Testis (tissue), 3 donors: ENCODE results near the gene PHLPP1. TPM values are rescaled to one million over a fixed set of nuclear protein-coding genes. Genes with fewer than 3 reads are reported as not detected.

Experiments used
- DNase-seq: peaks from one replicate; pipeline ENCODE4 v3.0.0-alpha.2; 2019
- H3K27ac ChIP-seq, 2 donors: fragments of 200-600 bp; sonication (generic); one replicate each; pipeline ENCODE4 v1.5.1; 2019
- H3K27me3 ChIP-seq: fragments of 200-600 bp; sonication (generic); one replicate; pipeline ENCODE4 v1.5.1; 2019
- H3K36me3 ChIP-seq: fragments of 200-600 bp; sonication (generic); one replicate; pipeline ENCODE4 v1.5.1; 2017; ENCODE audit warnings: low read depth; ENCODE audit errors: missing control alignments
- H3K4me1 ChIP-seq: fragments of 200-600 bp; sonication (generic); one replicate; pipeline ENCODE4 v1.5.1; 2019
- H3K4me3 ChIP-seq, 2 donors: fragments of 200-600 bp; sonication (generic); one replicate each; pipeline ENCODE4 v1.5.1; 2017 to 2019
- H3K9me3 ChIP-seq: fragments of 200-600 bp; sonication (generic); one replicate; pipeline ENCODE4 v1.5.1; 2017
- POLR2A ChIP-seq: fragments of 450-650 bp; IDR thresholded peaks from one replicate; pipeline ENCODE4 v1.6.1; 2017; ENCODE audit warnings: antibody characterized with exemption, mild to moderate bottlenecking, moderate library complexity
- WGBS, 2 donors: methylation state at CpG; one replicate each; pipeline ENCODE4 v1.1.5; 2018; 5-methylcytosine and 5-hydroxymethylcytosine counted together
- intact Hi-C: fragments of 100-400 bp; cut with DNase I; formaldehyde crosslinking; loops from one replicate; pipeline ENCODE4 v1.15.1; 2023; ENCODE audit warnings: low total_unique reads
- polyA plus RNA-seq: library from polyadenylated mRNA; stranded (reverse); fragments of 350-450 nt; fragmentation: Illumina TruSeq; extraction: RNeasy Lipid Tissue Mini Kit (QIAGEN cat#74804); gene quantifications from one replicate; pipeline ENCODE4 v1.2.3, GENCODE V29; 2014; ENCODE audit warnings: low read depth, low replicate concordance; ENCODE audit not compliant: insufficient read depth
- total RNA-seq, 2 donors: library from RNA; depleted of rRNA; stranded (reverse); fragments of >200 nt; gene quantifications; one replicate each; pipeline ENCODE4 v1.2.3, GENCODE V29; 2016
- TF ChIP-seq, protein P1 (sequence below), 3 experiments: fragments of 450-650 bp in 2 of 3; fragments of 200-600 bp in 1 of 3; sonication (generic) in 1 of 3; IDR thresholded peaks; one replicate each; pipeline ENCODE4 v1.5.1; 2016 to 2019; ENCODE audit warnings: antibody characterized with exemption in 3 of 3, mild to moderate bottlenecking in 2 of 3, moderate library complexity in 1 of 3

PHLPP1 gene
- total and polyA plus RNA-seq, 3 donors from 2014 or later, result 31.5 to 60.1 (median 50.5) TPM

GRCh38 chr18:62778976-62779869 is 63.9 kb downstream of the PHLPP1 start:
- Histone ChIP-seq H3K36me3 (no peaks in the 10 kb centered on the region), H3K27me3 (no peaks in the 10 kb centered on the region), H3K27ac (no peak overlapping the region), H3K9me3 (no peaks in the 10 kb centered on the region), H3K4me1 (peaks cover 6% of the 10 kb centered on the region), H3K4me3 (no peak overlapping the region)
- WGBS, 2 donors, result 72 to 83% methylated on average over 6 of the region's 6 CpGs
- intact Hi-C loops, result no loop called here
- TF ChIP-seq, protein P1, sequence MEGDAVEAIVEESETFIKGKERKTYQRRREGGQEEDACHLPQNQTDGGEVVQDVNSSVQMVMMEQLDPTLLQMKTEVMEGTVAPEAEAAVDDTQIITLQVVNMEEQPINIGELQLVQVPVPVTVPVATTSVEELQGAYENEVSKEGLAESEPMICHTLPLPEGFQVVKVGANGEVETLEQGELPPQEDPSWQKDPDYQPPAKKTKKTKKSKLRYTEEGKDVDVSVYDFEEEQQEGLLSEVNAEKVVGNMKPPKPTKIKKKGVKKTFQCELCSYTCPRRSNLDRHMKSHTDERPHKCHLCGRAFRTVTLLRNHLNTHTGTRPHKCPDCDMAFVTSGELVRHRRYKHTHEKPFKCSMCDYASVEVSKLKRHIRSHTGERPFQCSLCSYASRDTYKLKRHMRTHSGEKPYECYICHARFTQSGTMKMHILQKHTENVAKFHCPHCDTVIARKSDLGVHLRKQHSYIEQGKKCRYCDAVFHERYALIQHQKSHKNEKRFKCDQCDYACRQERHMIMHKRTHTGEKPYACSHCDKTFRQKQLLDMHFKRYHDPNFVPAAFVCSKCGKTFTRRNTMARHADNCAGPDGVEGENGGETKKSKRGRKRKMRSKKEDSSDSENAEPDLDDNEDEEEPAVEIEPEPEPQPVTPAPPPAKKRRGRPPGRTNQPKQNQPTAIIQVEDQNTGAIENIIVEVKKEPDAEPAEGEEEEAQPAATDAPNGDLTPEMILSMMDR (IDR thresholded peaks at IDR 0.05), result no peak
- no peak for TF ChIP-seq POLR2A
- no peak for DNase-seq

DNA sequence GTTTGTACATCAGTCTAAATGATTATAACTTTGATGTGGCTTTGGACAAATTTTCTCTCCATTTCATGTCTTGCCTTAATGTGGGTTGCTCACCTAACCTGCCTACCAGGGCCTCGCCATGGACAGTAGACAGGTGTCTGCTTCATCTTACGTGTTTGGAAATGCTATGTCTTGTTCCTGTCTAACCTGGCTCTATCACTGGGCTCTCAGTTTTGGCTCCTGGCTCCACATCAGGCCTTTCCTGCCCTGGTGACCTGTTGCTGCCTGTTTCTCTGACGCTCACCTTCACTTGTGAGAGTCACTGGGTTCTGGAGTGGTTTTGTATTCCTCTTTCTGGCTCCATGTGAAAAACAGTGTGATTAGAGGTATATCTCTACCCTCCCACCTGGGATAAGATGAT is 65.9 kb downstream of the PHLPP1 start:
- no peaks in the 10 kb centered on the region for H3K36me3 ChIP-seq
- H3K4me3 ChIP-seq, result no peak overlapping the region
- TF ChIP-seq, protein P1 (IDR thresholded peaks at IDR 0.05), result no peak
- no peak for TF ChIP-seq POLR2A
- H3K27me3 ChIP-seq, result no peaks in the 10 kb centered on the region
- intact Hi-C loops, result loop anchor here (10.0 kb wide), 1 partner anchor 56 kb away; no protein-coding TSS in a partner anchor
- no peak for DNase-seq
- peaks cover 21% of the 10 kb centered on the region for H3K4me1 ChIP-seq
- 94 to 98% methylated on average over 3 of the region's 3 CpGs for WGBS, 2 donors
- H3K27ac ChIP-seq, result no peak overlapping the region
- no peaks in the 10 kb centered on the region for H3K9me3 ChIP-seq

DNA sequence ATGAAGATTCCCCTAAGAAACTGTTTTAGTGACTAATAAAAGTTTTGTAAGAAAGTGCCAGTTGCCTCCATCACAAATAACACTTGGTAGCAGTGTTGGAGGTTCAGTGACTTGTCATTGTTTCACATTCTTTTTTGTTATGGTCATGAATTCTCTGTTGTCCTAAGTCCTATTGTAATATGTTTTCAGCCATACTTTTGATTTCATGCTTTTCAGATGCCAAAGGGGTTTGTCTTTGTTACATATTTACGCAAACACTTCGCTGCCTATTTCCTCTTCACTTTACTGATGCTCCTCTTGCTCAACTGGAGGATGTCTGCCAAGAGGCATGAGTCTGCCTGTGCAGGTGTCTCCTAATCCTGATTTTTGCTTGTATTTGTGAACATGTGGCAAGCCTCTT is 66.6 kb downstream of the PHLPP1 start:
- Histone ChIP-seq H3K4me1 (peaks cover 26% of the 10 kb centered on the region), H3K27me3 (no peaks in the 10 kb centered on the region), H3K36me3 (no peaks in the 10 kb centered on the region), H3K27ac (no peak overlapping the region), H3K9me3 (no peaks in the 10 kb centered on the region), H3K4me3 (no peak overlapping the region)
- 69 to 84% methylated on average over 2 of the region's 2 CpGs for WGBS, 2 donors
- intact Hi-C loops, result loop anchor here (10.0 kb wide), 1 partner anchor 57 kb away; no protein-coding TSS in a partner anchor
- TF ChIP-seq, protein P1 (IDR thresholded peaks at IDR 0.05), result no peak
- TF ChIP-seq POLR2A, result no peak
- DNase-seq, result no peak

GRCh38 chr18:62784338-62784965 is 69.1 kb downstream of the PHLPP1 start:
- Histone ChIP-seq H3K27ac (peak overlapping the region; percentile 42 to 69), H3K4me3 (no peak overlapping the region), H3K4me1 (peaks cover 26% of the 10 kb centered on the region)

More at GRCh38 chr18:62784338-62784965, 69.1 kb downstream of the PHLPP1 start:
- 37 to 44% methylated on average over 4 of the region's 4 CpGs for WGBS, 2 donors
- no peaks in the 10 kb centered on the region for H3K27me3 ChIP-seq
- TF ChIP-seq POLR2A, result no peak
- TF ChIP-seq, protein P1 (IDR thresholded peaks at IDR 0.05), result no peak
- no peaks in the 10 kb centered on the region for H3K36me3 ChIP-seq
- no peaks in the 10 kb centered on the region for H3K9me3 ChIP-seq
- DNase-seq, result no peak
- intact Hi-C loops, result loop anchor here (10.0 kb wide), 1 partner anchor 60 kb away; no protein-coding TSS in a partner anchor
